Measurements from ENCODE around the gene COA3.

The COA3 gene

DNA sequence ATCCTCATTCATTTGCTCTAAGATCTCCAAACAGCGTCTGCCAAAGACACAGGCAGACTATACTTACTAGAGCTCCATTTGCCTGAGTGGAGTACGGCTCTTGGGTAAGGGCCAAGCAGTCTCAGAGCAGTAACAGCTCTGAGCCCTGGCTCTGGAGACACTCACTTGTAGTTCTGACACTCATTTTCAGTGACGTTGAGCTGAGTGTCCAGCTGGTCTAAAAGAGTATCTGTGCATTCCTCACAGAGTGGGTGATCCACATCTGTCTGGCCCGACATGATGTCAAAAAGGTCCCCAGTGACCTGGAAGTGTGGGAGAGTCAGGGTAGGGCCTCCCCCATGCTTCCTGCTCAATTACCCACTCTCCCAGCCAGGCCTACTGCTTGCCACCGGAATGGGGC lies 19.9 kb upstream of the COA3 start:
- DNase-seq (ENCODE audit: low read depth in 4 of 4, low spot score in 1 of 4) = no peak

DNA sequence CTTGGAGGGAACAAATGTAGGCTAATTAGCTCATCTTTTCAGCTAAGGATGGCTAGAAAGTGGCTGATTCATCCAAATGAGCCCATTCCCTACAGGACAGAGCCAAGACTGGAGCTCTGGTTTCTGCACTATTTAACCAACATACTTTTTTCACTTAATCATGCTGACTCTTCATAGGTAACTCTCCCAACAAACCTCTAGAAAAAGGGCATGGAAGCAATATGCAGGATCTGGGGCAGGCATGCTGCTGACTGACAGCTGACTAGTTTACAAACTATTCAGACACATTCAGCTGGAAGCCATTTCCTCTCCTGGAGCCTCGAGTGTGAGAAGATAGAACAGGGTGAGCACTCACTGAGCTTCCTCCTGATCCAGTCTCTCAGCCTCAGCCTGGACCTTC lies 19.4 kb upstream of the COA3 start:
- DNase-seq (ENCODE audit: low read depth in 4 of 4, low spot score in 1 of 4) = no peak

- no peak for DNase-seq (ENCODE audit: low read depth in 4 of 4, low spot score in 1 of 4)
Observed at GRCh38 chr17:42814633-42815399, 16.3 kb upstream of the COA3 start.

GRCh38 chr17:42809250-42809649 lies 10.7 kb upstream of the COA3 start:
- DNase-seq (ENCODE audit: low read depth in 4 of 4, low spot score in 1 of 4) = no peak

DNA sequence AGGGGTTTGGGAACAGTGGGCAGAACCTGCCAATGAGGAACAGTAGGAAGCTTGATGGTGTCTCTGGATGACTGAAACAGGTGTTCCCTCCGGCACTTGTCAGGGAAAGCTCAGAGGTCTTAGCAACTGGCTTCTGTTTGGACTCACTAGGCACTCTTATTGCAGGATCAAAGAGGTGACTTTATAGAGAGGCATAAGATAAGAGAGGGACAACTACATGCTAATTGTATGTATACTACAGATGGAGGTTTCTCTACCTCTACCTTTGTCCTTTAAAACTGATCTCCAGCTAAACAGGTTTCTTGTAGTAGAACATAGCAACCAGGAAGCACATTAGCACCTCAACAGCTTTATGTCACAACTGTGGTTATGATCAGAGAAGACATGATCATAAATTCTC lies 7.7 kb upstream of the COA3 start:
- DNase-seq (ENCODE audit: low read depth in 4 of 4, low spot score in 1 of 4) = no peak

GRCh38 chr17:42804918-42805367 lies 6.4 kb upstream of the COA3 start:
- no peak for DNase-seq (ENCODE audit: low read depth in 4 of 4, low spot score in 1 of 4)

GRCh38 chr17:42803074-42803883 lies 4.8 kb upstream of the COA3 start:
- DNase-seq (ENCODE audit: low read depth in 4 of 4, low spot score in 1 of 4) = no peak

DNA sequence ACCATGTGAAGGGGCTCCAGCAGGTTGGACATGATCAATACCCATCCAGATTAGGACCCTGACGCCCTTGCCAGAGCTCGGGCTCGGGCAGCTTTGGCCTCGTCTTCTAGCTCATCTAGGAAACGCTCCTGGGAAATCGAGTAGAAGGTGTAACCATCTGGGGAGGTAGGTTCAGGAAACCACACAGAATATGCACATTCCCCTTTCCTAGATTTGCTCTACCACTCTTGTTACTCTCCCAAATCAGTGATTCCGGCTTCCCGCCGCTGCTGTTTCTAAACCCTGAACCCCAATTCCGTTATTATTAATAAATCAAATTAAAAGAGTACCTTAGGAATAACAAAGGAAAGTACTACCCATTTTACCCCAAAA lies 507 bp downstream of the COA3 start:
- no peak for DNase-seq (ENCODE audit: low read depth in 4 of 4, low spot score in 1 of 4)

- no peak for DNase-seq (ENCODE audit: low read depth in 4 of 4, low spot score in 1 of 4)
Observed at GRCh38 chr17:42797067-42798007, 1.2 kb downstream of the COA3 start.

DNA sequence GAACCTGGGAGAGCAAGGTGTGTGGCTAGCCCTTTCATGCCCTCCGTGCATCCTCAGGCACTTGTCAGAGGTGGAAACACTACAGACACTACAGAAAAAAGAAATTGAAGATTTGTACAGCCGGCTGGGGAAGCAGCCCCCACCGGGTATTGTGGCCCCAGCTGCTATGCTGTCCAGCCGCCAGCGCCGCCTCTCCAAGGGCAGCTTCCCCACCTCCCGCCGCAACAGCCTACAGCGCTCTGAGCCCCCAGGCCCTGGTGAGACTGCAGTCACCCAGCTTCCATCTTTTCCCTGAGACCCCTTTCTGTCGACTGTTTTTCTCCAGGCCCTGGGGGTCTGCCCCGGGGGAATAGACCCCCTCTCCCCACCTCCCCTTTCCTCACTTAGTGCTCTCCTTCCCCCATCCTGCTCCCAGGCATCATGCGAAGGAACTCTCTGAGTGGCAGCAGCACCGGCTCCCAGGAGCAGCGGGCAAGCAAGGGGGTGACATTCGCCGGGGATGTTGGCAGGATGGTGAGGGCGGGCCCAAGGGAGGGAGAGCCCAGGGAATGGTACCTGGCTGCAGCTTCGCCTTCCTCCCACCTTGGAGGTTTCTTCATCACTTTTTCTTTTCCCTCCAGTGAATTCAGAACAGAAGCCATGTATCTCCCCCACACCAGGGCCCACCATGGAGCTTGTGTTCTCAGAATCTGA lies 2.3 kb downstream of the COA3 start:
- no peak for DNase-seq (ENCODE audit: low read depth in 4 of 4, low spot score in 1 of 4)

GRCh38 chr17:42795465-42795864 lies 3.0 kb downstream of the COA3 start:
- DNase-seq (ENCODE audit: low read depth in 4 of 4, low spot score in 1 of 4) = no peak

DNA sequence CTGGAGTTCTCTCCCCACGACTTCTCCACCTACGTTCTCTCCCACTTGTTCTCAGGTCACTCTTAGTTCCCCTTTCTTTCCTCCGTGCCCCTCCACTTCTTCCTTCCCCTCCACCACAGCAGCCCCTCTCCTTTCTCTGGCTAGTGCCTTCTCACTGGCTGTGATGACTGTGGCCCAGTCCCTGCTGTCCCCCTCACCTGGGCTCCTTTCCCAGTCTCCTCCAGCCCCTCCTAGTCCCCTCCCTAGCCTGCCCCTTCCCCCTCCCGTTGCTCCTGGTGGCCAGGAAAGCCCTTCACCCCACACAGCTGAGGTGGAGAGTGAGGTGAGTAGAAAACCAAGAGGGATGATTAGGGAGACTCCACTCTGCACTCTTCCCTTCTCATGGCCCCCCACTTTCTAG lies 3.4 kb downstream of the COA3 start:
- DNase-seq (ENCODE audit: low read depth in 4 of 4, low spot score in 1 of 4) = no peak

DNA sequence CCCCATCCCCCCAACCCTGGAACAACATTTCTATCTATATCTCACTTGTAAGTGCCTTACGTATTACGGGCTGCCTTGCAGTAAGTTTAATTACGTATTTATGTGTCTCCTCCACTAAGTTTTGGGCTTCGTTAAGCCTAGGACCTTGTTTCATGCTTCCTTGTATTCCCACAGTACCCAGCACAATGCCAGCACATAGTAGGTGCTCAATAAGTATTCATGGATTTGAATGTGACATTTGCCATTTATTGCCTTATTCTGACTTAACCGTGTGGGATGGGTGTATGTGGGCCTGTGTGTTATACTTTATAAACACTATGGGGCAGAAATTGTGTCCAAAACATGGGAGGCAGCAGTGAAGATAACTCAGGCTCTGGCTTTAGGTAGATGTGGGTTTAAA lies 6.0 kb downstream of the COA3 start:
- DNase-seq (ENCODE audit: low read depth in 4 of 4, low spot score in 1 of 4) = no peak

DNA sequence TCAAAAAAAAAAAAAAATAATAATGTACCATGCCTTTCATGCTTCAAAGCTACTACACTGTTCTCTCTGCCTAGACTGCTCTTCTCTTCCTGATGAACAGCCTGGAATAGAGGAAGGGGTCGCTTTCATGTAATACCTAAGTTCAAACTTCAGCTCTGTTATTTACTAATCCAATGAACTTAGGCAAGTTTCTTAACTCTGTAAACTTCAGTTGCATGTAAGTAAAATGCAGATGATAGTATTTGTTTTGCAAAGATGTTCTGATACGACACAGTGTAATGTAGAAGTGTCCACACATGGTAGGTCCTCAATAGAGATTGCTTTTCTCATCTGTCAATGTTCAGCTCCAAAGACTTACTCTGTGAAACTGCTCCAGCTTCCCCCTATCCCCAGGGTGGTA lies 6.6 kb downstream of the COA3 start:
- no peak for DNase-seq (ENCODE audit: low read depth in 4 of 4, low spot score in 1 of 4)

DNA sequence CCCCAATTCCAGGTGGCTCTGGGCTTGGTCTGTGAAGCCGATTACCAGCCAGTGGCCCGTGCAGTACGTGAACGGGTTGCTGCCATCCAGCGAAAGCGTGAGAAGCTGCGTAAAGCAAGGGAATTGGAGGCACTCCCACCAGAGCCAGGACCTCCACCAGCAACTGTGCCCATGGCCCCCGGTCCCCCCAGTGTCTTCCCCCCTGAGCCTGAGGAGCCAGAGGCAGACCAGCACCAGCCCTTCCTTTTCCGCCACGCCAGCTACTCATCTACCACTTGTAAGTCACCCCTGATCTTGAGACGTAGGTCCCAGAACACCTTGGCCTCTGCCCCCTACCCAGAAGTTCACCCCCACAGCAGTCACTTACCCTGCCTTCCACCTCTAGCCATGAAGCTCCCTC lies 11.2 kb downstream of the COA3 start:
- DNase-seq (ENCODE audit: low read depth in 4 of 4, low spot score in 1 of 4) = no peak

- no peak for DNase-seq (ENCODE audit: low read depth in 4 of 4, low spot score in 1 of 4)
Observed at GRCh38 chr17:42784811-42785592, 13.5 kb downstream of the COA3 start.

- DNase-seq (ENCODE audit: low read depth in 4 of 4, low spot score in 1 of 4) = no peak
Observed at GRCh38 chr17:42784409-42784808, 14.1 kb downstream of the COA3 start.

- no peak for DNase-seq (ENCODE audit: low read depth in 4 of 4, low spot score in 1 of 4)
Observed at GRCh38 chr17:42783791-42784138, 14.7 kb downstream of the COA3 start.

DNA sequence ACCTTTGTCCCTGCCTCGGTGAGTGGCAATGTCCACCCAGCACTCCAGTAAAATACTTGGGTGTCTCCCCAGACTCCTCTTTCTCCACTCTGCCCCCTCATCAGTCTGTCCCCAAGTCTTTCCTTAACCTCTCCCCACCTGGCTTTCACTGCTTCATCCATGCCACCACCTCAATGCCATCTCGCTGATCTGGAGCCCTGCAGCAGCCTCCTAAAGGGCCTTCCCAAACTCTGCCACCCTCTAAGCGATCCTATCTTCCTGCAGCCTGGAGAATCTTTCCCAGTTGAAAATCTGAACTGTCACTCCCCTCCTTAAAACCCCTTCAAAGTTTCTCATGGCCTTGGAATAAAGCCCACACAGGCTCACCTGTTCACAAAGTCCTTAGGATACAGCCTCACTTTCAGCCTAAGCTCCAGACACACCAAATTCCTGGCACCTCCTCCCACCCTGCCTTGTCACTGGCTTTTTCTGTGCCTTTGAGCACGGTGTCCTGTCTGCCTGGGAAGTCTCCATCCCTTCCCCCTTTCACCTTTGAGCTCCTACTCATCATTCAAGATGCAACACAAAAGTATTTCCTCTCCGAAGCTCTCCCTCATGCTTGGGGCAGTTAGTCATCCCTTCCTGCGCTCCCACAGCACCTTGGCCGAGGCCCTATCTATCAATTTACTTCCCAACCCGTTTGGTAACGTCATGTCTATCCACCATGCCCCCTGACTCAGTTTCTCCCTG lies 15.3 kb downstream of the COA3 start:
- no peak for DNase-seq (ENCODE audit: low read depth in 4 of 4, low spot score in 1 of 4)
